Sigmoid colon (tissue), 4 donors: Measurements from ENCODE around the gene PIM3.

Source experiments
- POLR2A ChIP-seq, 2 donors: fragments of 450-650 bp; IDR thresholded peaks; one replicate each; pipeline ENCODE4 v1.6.1; 2016; ENCODE audit warnings: antibody characterized with exemption in 2 of 2, mild to moderate bottlenecking in 2 of 2, moderate library complexity in 2 of 2
- POLR2AphosphoS5 ChIP-seq, 4 donors: sonication (generic); formaldehyde crosslinking; IDR thresholded peaks; one replicate each; pipeline ENCODE4 v1.6.1; 2017; ENCODE audit warnings: antibody characterized with exemption in 4 of 4
- TF ChIP-seq, protein P1 (sequence below), 4 experiments: fragments of 450-650 bp in 3 of 4; fragments of 200-600 bp in 1 of 4; IDR thresholded peaks; one replicate each; pipeline ENCODE4 v1.5.1; 2016 to 2019; ENCODE audit warnings: antibody characterized with exemption in 4 of 4, mild to moderate bottlenecking in 3 of 4, moderate library complexity in 2 of 4

DNA sequence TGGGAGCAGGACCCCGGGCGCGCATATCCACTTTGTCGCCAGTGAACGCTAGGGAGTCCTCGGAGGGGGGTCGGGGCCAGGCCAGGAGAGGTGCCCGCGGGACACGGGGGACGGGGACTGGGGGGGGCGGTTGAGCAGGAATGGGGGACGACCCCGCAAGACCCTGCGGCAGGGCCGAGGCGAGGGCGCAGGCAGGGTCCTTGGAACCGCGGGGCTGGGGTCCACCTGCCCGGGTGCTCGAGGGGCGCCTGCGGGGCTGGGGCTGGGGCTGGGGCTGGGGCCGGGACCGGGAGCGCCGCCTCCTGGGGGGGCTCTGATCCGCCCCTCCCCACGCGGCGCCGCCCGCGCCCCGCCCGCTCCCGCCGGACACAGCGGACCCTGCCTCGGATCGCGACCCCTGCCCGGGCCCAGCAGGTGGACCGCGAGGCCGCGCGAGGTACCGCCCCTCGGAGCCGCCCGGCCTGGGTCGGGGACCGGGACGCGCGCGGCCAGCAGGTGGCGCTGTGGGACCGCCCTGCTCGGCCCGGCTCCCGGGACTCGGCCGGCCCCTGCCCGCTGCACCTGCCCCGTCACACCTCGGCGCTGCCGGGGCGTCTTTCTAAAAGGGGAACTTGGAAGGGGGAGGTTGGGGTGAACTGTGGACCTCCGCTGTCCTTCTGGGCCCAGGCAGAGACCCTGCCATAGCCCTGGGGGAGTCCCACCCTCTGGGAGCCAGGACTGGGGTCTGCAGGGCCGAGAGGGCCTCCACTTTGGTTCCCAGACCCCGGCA is 31.2 kb upstream of the PIM3 start:
- TF ChIP-seq POLR2A (IDR thresholded peaks at IDR 0.05): no peak
- TF ChIP-seq, protein P1, sequence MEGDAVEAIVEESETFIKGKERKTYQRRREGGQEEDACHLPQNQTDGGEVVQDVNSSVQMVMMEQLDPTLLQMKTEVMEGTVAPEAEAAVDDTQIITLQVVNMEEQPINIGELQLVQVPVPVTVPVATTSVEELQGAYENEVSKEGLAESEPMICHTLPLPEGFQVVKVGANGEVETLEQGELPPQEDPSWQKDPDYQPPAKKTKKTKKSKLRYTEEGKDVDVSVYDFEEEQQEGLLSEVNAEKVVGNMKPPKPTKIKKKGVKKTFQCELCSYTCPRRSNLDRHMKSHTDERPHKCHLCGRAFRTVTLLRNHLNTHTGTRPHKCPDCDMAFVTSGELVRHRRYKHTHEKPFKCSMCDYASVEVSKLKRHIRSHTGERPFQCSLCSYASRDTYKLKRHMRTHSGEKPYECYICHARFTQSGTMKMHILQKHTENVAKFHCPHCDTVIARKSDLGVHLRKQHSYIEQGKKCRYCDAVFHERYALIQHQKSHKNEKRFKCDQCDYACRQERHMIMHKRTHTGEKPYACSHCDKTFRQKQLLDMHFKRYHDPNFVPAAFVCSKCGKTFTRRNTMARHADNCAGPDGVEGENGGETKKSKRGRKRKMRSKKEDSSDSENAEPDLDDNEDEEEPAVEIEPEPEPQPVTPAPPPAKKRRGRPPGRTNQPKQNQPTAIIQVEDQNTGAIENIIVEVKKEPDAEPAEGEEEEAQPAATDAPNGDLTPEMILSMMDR (IDR thresholded peaks at IDR 0.05): peak in 3 of 4 experiments; percentile 24 to 92 (median 49)
- TF ChIP-seq POLR2AphosphoS5 (IDR thresholded peaks at IDR 0.05): no peak
